ENCODE results near the gene SAP25. TPM values are rescaled to one million over a fixed set of nuclear protein-coding genes. Genes with fewer than 3 reads are reported as not detected.
"Not testable (repeated sequence)": the region's sequence is repeated elsewhere in the genome, so short reads cannot be mapped to it uniquely, and the experiment has no call there.

SAP25 gene
- total RNA-seq, 4 donors from 2014 or later: 0.96 to 52.4 (median 2.7) TPM; not detected in 1

DNA sequence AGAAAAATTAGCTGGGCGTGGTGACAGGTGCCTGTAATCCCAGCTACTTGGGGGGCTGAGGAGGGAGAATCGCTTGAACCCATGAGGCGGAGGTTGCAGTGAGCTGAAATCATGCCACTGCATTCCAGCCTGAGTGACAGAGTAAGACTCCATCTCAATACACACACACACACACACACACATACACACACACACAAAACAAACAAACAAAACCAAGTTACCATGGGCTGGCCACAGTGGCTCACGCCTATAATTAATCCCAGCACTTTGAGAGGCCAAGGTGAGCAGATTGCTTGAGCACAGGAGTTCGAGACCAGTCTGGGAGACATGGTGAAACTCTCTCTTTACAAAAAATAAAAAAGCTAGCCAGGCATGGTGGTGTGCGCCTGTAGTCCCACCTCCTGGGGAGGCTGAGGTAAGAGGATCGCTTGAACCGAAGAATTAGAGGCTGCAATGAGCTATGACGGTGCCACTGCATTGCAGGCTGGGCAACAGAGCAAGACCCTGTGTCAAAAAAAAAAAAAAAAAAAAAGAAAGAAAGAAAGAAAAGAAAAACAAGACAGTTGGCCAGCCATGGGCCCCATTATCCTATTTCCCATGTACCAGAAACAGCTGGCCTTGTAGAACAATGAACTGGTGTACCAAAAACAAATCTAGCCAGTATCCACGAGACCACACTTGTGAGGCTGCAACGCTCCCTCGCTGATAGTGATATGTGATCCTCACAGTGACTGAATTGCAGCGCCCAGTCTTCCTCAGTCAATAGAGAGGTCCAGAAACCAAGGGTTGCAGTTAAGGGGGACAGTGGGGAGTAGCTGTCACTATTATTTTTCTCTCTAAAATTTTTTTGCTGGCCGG is 41.3 kb downstream of the SAP25 start:
- intact Hi-C loops (cut with DNase I; ENCODE audit: low total_unique reads): no loop called here
- WGBS, 2 donors (ENCODE audit: low coverage in 1 of 2): 87% methylated on average over 3 to 14 of the region's 14 CpGs

DNA sequence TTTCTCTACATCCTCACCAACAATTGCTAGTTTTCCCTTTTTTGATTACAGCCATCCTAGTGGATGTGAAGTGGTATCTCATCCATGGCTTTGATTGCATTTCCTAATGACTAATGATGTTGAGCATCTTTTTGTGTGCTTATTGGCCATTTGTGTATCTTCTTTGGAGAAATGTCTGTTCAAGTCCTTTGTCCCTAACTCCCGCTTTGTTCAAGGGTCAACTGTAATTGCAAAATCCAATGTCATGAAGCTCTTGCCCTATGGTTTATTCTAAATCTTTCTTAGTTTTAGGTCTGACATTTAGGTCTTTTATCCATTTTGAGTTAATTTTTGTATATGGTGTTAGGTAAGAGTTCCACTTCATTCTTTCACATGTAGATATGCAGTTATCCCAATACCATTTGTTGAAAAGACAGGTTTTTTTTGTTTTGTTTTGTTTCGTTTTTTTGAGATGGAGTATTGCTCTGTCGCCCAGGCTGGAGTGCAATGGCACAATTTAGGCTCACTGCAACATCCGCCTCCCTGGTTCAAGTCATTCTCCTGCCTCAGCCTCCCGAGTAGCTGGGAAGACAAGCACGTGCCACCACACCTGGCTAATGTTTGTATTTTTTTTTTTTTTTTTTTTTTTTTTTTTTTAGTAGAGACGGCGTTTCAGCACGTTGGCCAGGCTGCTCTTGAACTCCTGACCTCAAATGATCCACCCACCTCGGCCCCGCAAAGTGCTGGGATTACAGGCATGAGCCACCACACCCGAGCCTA is 45.4 kb downstream of the SAP25 start:
- H3K36me3 ChIP-seq, H3K27me3 ChIP-seq: not testable (repeated sequence)
- WGBS, 2 donors (ENCODE audit: low coverage in 1 of 2): 69 to 79% methylated on average over 9 to 12 of the region's 12 CpGs

More for the DNA sequence above, 41.3 kb downstream of the SAP25 start:
- no peaks in the 10 kb centered on the region for H3K36me3 ChIP-seq
- no peaks in the 10 kb centered on the region for H3K27me3 ChIP-seq
- peaks cover 0 to 17% (median 2%) of the 10 kb centered on the region in 4 donors for H3K4me1 ChIP-seq
- H3K27ac ChIP-seq: peak overlapping the region; percentile 65 to 73 (median 72)
- H3K4me3 ChIP-seq: no peak overlapping the region
- DNase-seq: no peak
- in situ Hi-C loops (cut with MboI; ENCODE audit: low pct_ligation_motif_present in 1 of 4, low pct_unique_long_range_greater_than_20kb in 1 of 4, low sequenced_read_pairs in 3 of 4): no loop called here
- H3K9me3 ChIP-seq: no peaks in the 10 kb centered on the region
- TF ChIP-seq, protein P1, sequence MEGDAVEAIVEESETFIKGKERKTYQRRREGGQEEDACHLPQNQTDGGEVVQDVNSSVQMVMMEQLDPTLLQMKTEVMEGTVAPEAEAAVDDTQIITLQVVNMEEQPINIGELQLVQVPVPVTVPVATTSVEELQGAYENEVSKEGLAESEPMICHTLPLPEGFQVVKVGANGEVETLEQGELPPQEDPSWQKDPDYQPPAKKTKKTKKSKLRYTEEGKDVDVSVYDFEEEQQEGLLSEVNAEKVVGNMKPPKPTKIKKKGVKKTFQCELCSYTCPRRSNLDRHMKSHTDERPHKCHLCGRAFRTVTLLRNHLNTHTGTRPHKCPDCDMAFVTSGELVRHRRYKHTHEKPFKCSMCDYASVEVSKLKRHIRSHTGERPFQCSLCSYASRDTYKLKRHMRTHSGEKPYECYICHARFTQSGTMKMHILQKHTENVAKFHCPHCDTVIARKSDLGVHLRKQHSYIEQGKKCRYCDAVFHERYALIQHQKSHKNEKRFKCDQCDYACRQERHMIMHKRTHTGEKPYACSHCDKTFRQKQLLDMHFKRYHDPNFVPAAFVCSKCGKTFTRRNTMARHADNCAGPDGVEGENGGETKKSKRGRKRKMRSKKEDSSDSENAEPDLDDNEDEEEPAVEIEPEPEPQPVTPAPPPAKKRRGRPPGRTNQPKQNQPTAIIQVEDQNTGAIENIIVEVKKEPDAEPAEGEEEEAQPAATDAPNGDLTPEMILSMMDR (IDR thresholded peaks at IDR 0.05): no peak
- TF ChIP-seq POLR2AphosphoS5 (IDR thresholded peaks at IDR 0.05): no peak
- no peak for TF ChIP-seq POLR2A (IDR thresholded peaks at IDR 0.05)
- TF ChIP-seq EP300 (IDR thresholded peaks at IDR 0.05; ENCODE audit: low read depth): no peak

DNA sequence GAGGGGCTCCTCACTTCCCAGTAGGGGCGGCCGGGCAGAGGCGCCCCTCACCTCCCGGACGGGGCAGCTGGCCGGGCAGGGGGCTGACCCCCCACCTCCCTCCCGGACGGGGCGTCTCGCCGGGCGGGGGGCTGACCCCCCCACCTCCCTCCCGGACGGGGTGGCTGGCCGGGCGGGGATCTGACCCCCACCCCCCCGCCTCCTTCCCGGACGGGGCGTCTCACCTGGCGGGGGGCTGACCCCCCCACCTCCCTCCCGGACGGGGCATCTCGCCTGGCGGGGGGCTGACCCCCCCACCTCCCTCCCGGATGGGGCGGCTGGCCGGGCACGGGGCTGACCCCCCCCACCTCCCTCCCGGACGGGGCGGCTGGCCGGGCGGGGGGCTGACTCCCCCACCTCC is 50.5 kb downstream of the SAP25 start:
- H3K36me3 ChIP-seq; H3K4me1 ChIP-seq; intact Hi-C loops (cut with DNase I; ENCODE audit: low total_unique reads); H3K9me3 ChIP-seq; H3K27ac ChIP-seq; H3K4me3 ChIP-seq; in situ Hi-C loops (cut with MboI; ENCODE audit: low pct_ligation_motif_present in 1 of 4, low pct_unique_long_range_greater_than_20kb in 1 of 4, low sequenced_read_pairs in 3 of 4); DNase-seq; H3K27me3 ChIP-seq: not testable (repeated sequence)
- no CpG with 5 or more reads among the region's 34 CpGs for WGBS, 2 donors (ENCODE audit: low coverage in 1 of 2)

More for the DNA sequence above, 45.4 kb downstream of the SAP25 start:
- H3K27ac ChIP-seq; H3K4me1 ChIP-seq; DNase-seq; intact Hi-C loops (cut with DNase I; ENCODE audit: low total_unique reads); H3K4me3 ChIP-seq; H3K9me3 ChIP-seq; in situ Hi-C loops (cut with MboI; ENCODE audit: low pct_ligation_motif_present in 1 of 4, low pct_unique_long_range_greater_than_20kb in 1 of 4, low sequenced_read_pairs in 3 of 4): not testable (repeated sequence)

Small RNA genes within 50 kb of the gene (small RNA-seq; reads per million reads assigned to genes)
- gene RN7SL416P (0 reads per million in 4 donors), gene SAP25 (0 reads per million in 4 donors)

Other genes with a start within 250 kb of the SAP25 start
- gene PILRB, start 215.8 kb downstream of the SAP25 start, total RNA-seq: 100 to 1,000 TPM in 2 of 4 donors, 10 to 100 TPM in 2; 80.0 to 239 (median 113) TPM
- 1 to 10 TPM in 2 of 4 donors, not detected in 2; 1.9 to 4.9 TPM for gene PILRA, start 200.4 kb downstream of the SAP25 start, total RNA-seq
- 1 to 10 TPM in 1 of 4 donors, under 1 TPM in 2, not detected in 1; 0.68 to 2.4 (median 0.80) TPM for gene ZCWPW1, start 145.2 kb downstream of the SAP25 start, total RNA-seq
- gene MEPCE, start 144.1 kb downstream of the SAP25 start, total RNA-seq: 10 to 100 TPM; 25.9 to 41.9 (median 30.5) TPM
- 10 to 100 TPM; 17.1 to 98.4 (median 37.2) TPM for gene PPP1R35, start 137.4 kb downstream of the SAP25 start, total RNA-seq
- gene SPACDR, start 109.6 kb downstream of the SAP25 start, total RNA-seq: not detected
- gene TSC22D4, start 94.7 kb downstream of the SAP25 start, total RNA-seq: 100 to 1,000 TPM in 1 of 4 donors, 10 to 100 TPM in 3; 41.6 to 101 (median 67.6) TPM
- gene NYAP1, start 90.0 kb downstream of the SAP25 start, total RNA-seq: 1 to 10 TPM in 1 of 4 donors, under 1 TPM in 1, not detected in 2; 0.41 to 1.4 TPM
- gene AGFG2, start 34.7 kb downstream of the SAP25 start, total RNA-seq: 100 to 1,000 TPM in 2 of 4 donors, 10 to 100 TPM in 2; 63.8 to 154 (median 102) TPM
- 100 to 1,000 TPM; 115 to 508 (median 151) TPM for gene LRCH4, start 12.2 kb upstream of the SAP25 start, total RNA-seq
- under 1 TPM in 2 of 4 donors, not detected in 2; 0.14 to 0.79 TPM for gene FBXO24, start 12.4 kb upstream of the SAP25 start, total RNA-seq
- 10 to 100 TPM in 2 of 4 donors, 1 to 10 TPM in 2; 5.6 to 46.2 (median 11.7) TPM for gene PCOLCE, start 28.5 kb upstream of the SAP25 start, total RNA-seq
- 10 to 100 TPM; 13.5 to 39.6 (median 18.4) TPM for gene MOSPD3, start 38.6 kb upstream of the SAP25 start, total RNA-seq
- gene TFR2, start 67.7 kb upstream of the SAP25 start, total RNA-seq: under 1 TPM in 3 of 4 donors, not detected in 1; 0.60 to 0.68 (median 0.64) TPM
- gene ACTL6B, start 82.5 kb upstream of the SAP25 start, total RNA-seq: not detected
- gene GNB2, start 99.8 kb upstream of the SAP25 start, total RNA-seq: 100 to 1,000 TPM; 192 to 301 (median 246) TPM
- gene GIGYF1, start 120.3 kb upstream of the SAP25 start, total RNA-seq: 100 to 1,000 TPM in 1 of 4 donors, 10 to 100 TPM in 3; 25.4 to 104 (median 51.8) TPM
- 10 to 100 TPM; 10.7 to 58.7 (median 34.1) TPM for gene POP7, start 132.2 kb upstream of the SAP25 start, total RNA-seq
- gene EPO, start 146.6 kb upstream of the SAP25 start, total RNA-seq: not detected
- gene ZAN, start 159.7 kb upstream of the SAP25 start, total RNA-seq: not detected

All from transverse colon (tissue), 4 donors.